Fibroblast of mammary gland (primary cell): ENCODE measurements around the gene NCOA3.

ENCODE experiments used
- DNase-seq: peaks from one replicate; pipeline ENCODE4 v3.0.0-alpha.2; 2010; ENCODE audit warnings: low read depth
- H3K4me3 ChIP-seq: 2 replicates; pipeline ENCODE4 v1.5.1; 2011; ENCODE audit warnings: low read depth, mild to moderate bottlenecking, low read length, moderate library complexity; ENCODE audit not compliant: control insufficient read depth
- TF ChIP-seq, protein P1 (sequence below): conservative IDR thresholded peaks from 2 replicates; pipeline ENCODE4 v1.5.1; 2011; ENCODE audit warnings: low read depth, low read length, inconsistent platforms; ENCODE audit not compliant: control insufficient read depth, insufficient read depth

The NCOA3 gene

DNA sequence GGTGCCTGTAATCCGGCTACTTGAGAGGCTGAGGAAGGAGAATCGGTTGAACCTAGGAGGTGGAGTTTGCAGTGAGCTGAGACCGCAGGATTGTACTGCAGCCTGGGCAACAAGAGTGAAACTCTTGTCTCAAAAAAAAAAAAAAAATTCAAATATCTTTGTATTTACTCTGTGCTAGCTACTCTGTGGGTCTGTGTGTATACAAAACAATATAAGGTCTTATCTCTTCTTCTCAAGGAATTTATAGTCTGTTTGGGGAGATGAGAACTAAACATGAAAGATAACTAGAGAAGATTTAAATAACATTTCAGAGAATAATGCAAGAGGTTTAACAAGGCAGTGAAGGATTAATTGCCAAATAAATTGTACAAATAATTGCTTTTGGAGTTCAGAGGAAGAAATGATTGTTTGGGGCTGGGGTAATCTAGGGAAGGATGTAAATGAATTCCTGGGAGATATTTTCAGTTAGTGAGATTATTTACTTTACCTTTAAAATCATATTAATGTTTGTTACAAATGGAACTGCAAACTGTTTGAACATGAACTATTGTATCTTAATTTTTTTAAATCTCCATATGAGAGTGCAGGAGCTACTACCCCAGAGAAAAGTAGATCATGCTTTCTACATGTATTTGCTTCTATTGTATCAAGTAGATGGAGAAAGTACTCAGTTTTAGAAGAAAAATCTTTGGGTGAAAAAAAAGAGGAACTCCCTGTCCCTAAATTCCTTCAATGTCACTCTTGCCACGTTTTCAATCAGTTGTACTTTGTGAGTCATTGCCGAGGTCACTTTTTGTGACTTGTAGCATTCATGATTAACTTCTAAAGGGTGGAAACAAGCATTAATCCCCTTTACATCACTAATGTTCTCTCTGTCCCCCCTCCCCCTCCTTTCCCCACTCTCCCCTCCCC lies 39.0 kb downstream of the NCOA3 start:
- TF ChIP-seq, protein P1, sequence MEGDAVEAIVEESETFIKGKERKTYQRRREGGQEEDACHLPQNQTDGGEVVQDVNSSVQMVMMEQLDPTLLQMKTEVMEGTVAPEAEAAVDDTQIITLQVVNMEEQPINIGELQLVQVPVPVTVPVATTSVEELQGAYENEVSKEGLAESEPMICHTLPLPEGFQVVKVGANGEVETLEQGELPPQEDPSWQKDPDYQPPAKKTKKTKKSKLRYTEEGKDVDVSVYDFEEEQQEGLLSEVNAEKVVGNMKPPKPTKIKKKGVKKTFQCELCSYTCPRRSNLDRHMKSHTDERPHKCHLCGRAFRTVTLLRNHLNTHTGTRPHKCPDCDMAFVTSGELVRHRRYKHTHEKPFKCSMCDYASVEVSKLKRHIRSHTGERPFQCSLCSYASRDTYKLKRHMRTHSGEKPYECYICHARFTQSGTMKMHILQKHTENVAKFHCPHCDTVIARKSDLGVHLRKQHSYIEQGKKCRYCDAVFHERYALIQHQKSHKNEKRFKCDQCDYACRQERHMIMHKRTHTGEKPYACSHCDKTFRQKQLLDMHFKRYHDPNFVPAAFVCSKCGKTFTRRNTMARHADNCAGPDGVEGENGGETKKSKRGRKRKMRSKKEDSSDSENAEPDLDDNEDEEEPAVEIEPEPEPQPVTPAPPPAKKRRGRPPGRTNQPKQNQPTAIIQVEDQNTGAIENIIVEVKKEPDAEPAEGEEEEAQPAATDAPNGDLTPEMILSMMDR: no peak
- H3K4me3 ChIP-seq: no peak overlapping the region
- DNase-seq: peak; percentile 58

DNA sequence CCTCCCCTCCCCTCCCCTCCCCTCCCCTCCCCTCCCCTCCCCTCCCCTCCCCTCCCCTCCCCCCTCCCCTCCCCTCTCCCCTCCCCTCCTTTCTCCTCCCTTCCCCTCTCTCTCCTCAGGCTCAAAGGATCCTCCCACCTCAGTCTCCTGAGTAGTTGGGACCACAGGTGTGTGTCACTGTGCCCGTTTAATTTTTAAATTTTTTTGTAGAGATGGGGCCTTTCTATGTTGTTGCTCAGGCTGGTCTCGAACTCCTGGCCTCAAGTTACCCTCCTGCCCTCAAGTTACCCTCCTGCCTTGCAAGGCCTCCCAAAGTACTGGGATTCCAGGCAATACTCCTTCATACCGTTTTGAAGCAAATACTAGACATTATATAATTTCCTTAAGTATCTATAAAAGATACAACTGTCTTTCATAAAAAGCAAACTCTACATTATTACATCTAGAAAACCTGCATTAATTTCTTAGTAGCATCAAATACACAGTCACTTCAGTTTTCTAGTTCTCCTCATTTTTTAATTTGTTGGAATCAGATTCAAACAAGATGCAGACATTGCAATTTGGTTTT lies 39.8 kb downstream of the NCOA3 start:
- DNase-seq: no peak
- no peak overlapping the region for H3K4me3 ChIP-seq
- TF ChIP-seq, protein P1: no peak

DNA sequence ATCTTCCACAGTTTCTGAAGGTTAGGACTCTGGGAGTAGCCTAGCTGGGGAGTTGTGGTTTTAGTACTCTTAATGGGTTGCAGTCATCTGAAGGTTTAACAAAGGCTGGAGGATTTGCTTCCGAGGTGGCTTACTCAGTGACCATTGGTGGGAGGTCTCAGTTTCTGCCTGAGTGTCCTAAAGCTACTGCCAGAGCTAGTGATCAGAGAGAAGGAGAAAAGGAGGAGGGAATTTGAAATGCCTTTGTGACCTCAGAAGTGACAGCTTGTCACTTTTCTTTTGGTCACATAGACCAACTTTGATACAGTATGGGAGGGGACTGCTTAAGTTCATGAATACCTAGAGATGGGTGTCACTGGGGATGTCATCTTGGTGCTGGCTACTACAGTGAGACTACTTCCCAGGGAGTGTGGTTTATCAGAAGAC lies 41.3 kb downstream of the NCOA3 start:
- DNase-seq: peak; percentile 43
- TF ChIP-seq, protein P1: no peak
- no peak overlapping the region for H3K4me3 ChIP-seq

DNA sequence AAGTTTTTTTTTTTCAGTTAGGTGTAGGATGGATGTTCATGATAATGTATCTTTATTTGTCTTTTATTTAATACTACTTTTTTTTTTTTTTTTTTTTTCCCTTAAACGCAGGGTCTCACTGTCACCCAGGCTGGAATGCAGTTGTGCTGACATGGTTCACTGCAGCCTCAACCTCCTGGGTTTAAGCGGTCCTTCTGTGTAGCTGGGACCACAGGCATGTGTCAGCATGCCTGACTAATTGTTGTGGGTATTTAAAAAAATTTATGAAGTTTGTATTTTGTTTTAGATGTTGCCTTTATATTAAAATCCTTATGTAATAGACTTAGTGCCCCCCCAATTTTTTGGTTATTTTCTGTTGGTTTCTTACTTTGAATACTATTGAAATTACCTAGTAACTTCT lies 42.6 kb downstream of the NCOA3 start:
- no peak overlapping the region for H3K4me3 ChIP-seq
- peak; percentile 63 for DNase-seq
- TF ChIP-seq, protein P1: no peak

DNA sequence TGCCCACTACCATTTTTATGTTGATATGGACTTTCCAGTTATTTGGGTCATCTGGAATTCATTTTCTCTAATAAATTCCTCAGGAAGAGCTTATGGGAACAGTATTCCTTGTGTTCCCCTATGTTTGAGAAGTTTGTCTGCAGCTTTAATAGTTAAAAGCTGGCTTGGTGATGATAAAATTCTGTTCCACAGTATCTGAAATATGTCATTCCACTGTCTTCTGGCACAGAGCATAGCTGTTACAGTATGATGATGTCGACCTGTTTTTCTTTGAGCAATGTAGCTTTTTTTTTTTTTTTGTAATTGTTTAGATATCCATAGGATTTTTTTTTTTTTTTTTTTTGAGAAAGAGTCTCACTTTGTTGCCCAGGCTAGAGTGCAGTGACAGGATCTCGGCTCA lies 43.2 kb downstream of the NCOA3 start:
- TF ChIP-seq, protein P1: no peak

DNA sequence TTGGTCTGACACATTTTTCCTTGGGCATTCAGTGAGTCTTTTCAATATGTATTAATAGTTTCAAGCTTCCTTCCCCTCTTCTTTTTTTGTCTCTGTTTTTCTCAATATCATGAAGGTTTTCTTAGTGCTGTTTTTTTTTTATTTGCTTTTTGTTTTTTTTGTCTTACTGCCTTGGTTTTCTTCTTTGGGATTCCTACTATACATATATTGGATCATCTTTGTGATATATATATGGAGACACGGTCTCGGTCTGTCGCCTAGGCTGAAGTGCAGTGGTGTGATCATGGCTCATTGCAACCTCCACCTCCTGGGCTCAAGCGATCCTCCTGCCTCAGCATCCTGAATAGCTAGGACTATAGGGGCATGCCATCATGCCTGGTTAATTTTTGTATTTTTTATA lies 43.8 kb downstream of the NCOA3 start:
- TF ChIP-seq, protein P1: no peak
- H3K4me3 ChIP-seq: no peak overlapping the region
- no peak for DNase-seq

More for the DNA sequence above, 43.2 kb downstream of the NCOA3 start:
- peak; percentile 42 for DNase-seq
- no peak overlapping the region for H3K4me3 ChIP-seq
